Activated naive CD8-positive, alpha-beta T cell (primary cell): ENCODE measurements around the gene KIAA0319L.
"Not testable (repeated sequence)": the region's sequence is repeated elsewhere in the genome, so short reads cannot be mapped to it uniquely, and the experiment has no call there.

Experiments
- H3K27ac Mint-ChIP-seq: one replicate; pipeline ENCODE4 v1.8.0; 2021; ENCODE audit warnings: mixed read lengths
- H3K27me3 Mint-ChIP-seq: one replicate; pipeline ENCODE4 v1.8.0; 2021; ENCODE audit warnings: mixed read lengths
- H3K36me3 Mint-ChIP-seq: one replicate; pipeline ENCODE4 v1.8.0; 2021; ENCODE audit warnings: mixed read lengths
- H3K4me1 Mint-ChIP-seq: one replicate; pipeline ENCODE4 v1.8.0; 2021; ENCODE audit warnings: low read depth, mixed read lengths
- H3K4me3 Mint-ChIP-seq: one replicate; pipeline ENCODE4 v1.8.0; 2021; ENCODE audit warnings: mild to moderate bottlenecking, mixed read lengths
- H3K9me3 Mint-ChIP-seq: one replicate; pipeline ENCODE4 v1.8.0; 2021; ENCODE audit warnings: low read depth, mixed read lengths

KIAA0319L gene

GRCh38 chr1:35475356-35475755, 81.8 kb downstream of the KIAA0319L start:
- Mint-ChIP-seq H3K9me3 (no peaks in the 10 kb centered on the region), H3K27ac (no peak overlapping the region)

GRCh38 chr1:35473216-35473615, 84.0 kb downstream of the KIAA0319L start:
- H3K4me3 Mint-ChIP-seq, H3K27me3 Mint-ChIP-seq, H3K9me3 Mint-ChIP-seq, H3K27ac Mint-ChIP-seq, H3K4me1 Mint-ChIP-seq: not testable (repeated sequence)
- H3K36me3 Mint-ChIP-seq = peaks cover 24% of the 10 kb centered on the region

More at GRCh38 chr1:35475356-35475755, 81.8 kb downstream of the KIAA0319L start:
- H3K36me3 Mint-ChIP-seq = peaks cover 17% of the 10 kb centered on the region
- no peak overlapping the region for H3K4me3 Mint-ChIP-seq
- peaks cover 3% of the 10 kb centered on the region for H3K4me1 Mint-ChIP-seq
- no peaks in the 10 kb centered on the region for H3K27me3 Mint-ChIP-seq

- no peaks in the 10 kb centered on the region for H3K27me3 Mint-ChIP-seq
- H3K4me3 Mint-ChIP-seq = no peak overlapping the region
- peaks cover 28% of the 10 kb centered on the region for H3K36me3 Mint-ChIP-seq
- H3K27ac Mint-ChIP-seq = no peak overlapping the region
- no peaks in the 10 kb centered on the region for H3K9me3 Mint-ChIP-seq
- peaks cover 3% of the 10 kb centered on the region for H3K4me1 Mint-ChIP-seq
Observed at GRCh38 chr1:35470977-35471613, 86.1 kb downstream of the KIAA0319L start.

GRCh38 chr1:35466120-35466519, 91.1 kb downstream of the KIAA0319L start:
- Mint-ChIP-seq H3K27ac (no peak overlapping the region), H3K9me3 (no peaks in the 10 kb centered on the region), H3K27me3 (no peaks in the 10 kb centered on the region), H3K4me3 (no peak overlapping the region), H3K36me3 (peaks cover 54% of the 10 kb centered on the region), H3K4me1 (no peaks in the 10 kb centered on the region)

- not testable (repeated sequence) for H3K4me1 Mint-ChIP-seq, H3K27me3 Mint-ChIP-seq, H3K27ac Mint-ChIP-seq, H3K4me3 Mint-ChIP-seq, H3K9me3 Mint-ChIP-seq
- peaks cover 46% of the 10 kb centered on the region for H3K36me3 Mint-ChIP-seq
Observed at GRCh38 chr1:35463749-35464148, 93.5 kb downstream of the KIAA0319L start.

DNA sequence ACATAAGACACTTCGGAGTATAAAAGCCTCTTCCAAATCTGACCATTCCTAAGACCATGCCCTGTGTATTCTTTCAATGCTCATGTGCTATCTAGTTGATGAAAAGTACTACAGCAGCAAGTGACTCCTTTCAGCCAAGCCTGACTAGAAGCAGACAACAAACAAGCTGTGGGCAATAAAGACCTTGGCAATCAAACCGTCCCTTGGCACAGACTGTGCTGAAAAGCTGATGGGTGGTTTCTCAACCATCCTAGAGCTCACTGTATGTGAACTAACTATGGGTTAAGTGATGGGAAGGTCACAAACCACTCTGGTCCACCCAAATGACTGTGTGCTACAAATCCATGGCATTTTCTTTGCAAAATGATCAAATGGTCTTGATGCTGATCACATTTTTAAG, 94.0 kb downstream of the KIAA0319L start:
- peaks cover 42% of the 10 kb centered on the region for H3K36me3 Mint-ChIP-seq
- no peaks in the 10 kb centered on the region for H3K4me1 Mint-ChIP-seq
- no peak overlapping the region for H3K4me3 Mint-ChIP-seq
- H3K27ac Mint-ChIP-seq = no peak overlapping the region
- H3K9me3 Mint-ChIP-seq = no peaks in the 10 kb centered on the region
- H3K27me3 Mint-ChIP-seq = no peaks in the 10 kb centered on the region

GRCh38 chr1:35461966-35462651, 95.1 kb downstream of the KIAA0319L start:
- Mint-ChIP-seq H3K27me3 (no peaks in the 10 kb centered on the region), H3K4me3 (no peak overlapping the region), H3K27ac (no peak overlapping the region), H3K4me1 (no peaks in the 10 kb centered on the region), H3K36me3 (peaks cover 37% of the 10 kb centered on the region), H3K9me3 (no peaks in the 10 kb centered on the region)

DNA sequence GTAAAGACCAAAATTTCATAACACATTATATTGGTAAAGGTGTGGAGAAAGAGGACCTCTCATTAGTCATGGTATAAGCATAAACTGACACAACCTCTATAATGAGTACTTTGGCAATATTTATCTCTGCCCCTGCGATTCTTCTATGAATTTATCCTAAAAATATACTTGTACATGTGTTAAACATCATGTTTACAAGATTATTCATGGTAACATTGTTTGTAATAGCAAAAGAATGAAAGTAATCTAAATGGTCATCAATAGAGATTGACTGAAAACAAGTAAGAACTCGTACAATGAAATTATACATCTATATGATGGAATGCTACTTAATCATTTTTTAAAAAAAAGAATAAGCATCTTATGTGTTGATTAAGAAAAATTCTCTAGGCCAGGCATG, 96.4 kb downstream of the KIAA0319L start:
- Mint-ChIP-seq H3K4me3 (no peak overlapping the region), H3K27ac (no peak overlapping the region), H3K9me3 (no peaks in the 10 kb centered on the region), H3K36me3 (peaks cover 30% of the 10 kb centered on the region), H3K4me1 (no peaks in the 10 kb centered on the region), H3K27me3 (no peaks in the 10 kb centered on the region)

GRCh38 chr1:35454616-35455015, 102.6 kb downstream of the KIAA0319L start:
- Mint-ChIP-seq H3K4me1 (peaks cover 26% of the 10 kb centered on the region), H3K27me3 (no peaks in the 10 kb centered on the region), H3K36me3 (peaks cover 2% of the 10 kb centered on the region), H3K4me3 (no peak overlapping the region), H3K27ac (peak overlapping the region; percentile 50), H3K9me3 (no peaks in the 10 kb centered on the region)

DNA sequence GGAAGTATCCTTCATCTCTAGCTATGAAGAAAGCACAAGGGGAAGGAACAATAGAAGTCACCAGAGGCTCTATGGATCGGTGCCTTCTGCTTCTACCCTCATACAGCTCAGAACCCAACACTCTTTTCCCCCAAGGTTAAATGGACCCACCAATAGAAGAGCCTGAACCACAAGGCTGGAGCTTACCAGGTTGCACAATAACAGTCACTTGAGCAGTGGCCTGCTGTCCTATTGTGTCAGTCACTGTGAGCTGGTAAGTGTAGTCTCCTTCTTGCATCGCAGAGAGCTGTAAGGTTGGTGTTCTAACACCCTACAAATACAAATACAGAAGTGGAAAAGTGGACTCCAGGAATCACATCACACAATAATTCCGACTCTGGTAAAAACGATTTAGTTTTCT, 103.0 kb downstream of the KIAA0319L start:
- no peak overlapping the region for H3K27ac Mint-ChIP-seq
- no peaks in the 10 kb centered on the region for H3K9me3 Mint-ChIP-seq
- H3K36me3 Mint-ChIP-seq = peaks cover 5% of the 10 kb centered on the region
- H3K4me3 Mint-ChIP-seq = no peak overlapping the region
- H3K4me1 Mint-ChIP-seq = peaks cover 26% of the 10 kb centered on the region
- H3K27me3 Mint-ChIP-seq = no peaks in the 10 kb centered on the region

DNA sequence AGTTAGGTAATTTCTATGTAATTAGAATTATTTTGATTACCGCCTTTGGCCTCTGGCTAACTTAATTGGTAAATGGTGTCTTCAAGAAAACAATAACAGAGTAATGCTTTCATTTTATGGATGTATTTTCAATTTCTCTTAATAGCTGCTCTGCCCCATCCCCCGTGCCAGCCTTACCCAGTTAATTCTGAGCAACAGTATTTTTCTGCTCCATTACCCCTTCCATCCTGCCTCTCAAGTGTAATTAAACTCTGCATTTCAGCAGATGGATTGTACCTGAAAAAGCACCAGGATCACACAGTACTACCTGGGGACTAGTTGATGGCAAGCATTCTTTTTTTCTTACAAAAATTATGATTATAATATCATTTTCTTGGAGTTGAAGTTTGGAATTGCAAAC, 104.2 kb downstream of the KIAA0319L start:
- Mint-ChIP-seq H3K27ac (no peak overlapping the region), H3K36me3 (peaks cover 8% of the 10 kb centered on the region), H3K4me3 (no peak overlapping the region)

DNA sequence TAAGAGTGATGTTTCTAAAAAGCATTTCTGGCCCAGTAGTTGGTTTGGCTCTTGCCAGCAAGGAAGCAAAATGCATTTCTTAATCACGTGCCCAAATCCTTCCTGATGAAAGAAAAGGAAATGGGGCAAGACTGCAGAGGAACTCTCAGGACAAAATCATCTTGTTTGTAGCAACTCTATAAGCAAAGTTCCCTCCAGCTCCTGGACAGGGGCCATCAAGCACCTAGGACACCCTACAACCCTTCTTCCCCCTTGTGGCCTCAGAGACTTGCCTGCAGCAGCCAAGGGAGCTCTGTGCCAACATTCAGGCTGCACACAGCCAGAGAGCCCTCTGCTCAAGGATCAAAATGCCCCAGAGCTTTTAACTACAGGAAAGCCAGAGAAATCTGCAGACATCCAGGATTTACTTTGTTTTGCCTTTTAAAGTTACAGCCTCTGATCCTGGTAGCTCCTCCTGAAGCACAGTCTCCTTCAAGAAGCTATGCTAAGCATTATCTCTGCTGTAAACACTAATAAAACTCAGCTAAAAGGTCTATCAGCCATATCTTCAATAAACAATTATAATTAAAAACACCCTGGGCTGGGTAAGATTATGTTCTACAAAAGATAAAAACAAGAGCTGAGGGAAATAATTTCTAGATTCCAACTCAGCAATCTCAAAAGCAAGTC, 105.0 kb downstream of the KIAA0319L start:
- Mint-ChIP-seq H3K4me3 (no peak overlapping the region), H3K4me1 (peaks cover 26% of the 10 kb centered on the region), H3K9me3 (no peaks in the 10 kb centered on the region), H3K27me3 (no peaks in the 10 kb centered on the region), H3K27ac (peak overlapping the region; percentile 85), H3K36me3 (peaks cover 11% of the 10 kb centered on the region)

More for the DNA sequence above, 104.2 kb downstream of the KIAA0319L start:
- peaks cover 26% of the 10 kb centered on the region for H3K4me1 Mint-ChIP-seq
- H3K27me3 Mint-ChIP-seq = no peaks in the 10 kb centered on the region
- no peaks in the 10 kb centered on the region for H3K9me3 Mint-ChIP-seq

GRCh38 chr1:35451125-35451528, 106.1 kb downstream of the KIAA0319L start:
- H3K27ac Mint-ChIP-seq = peak overlapping the region; percentile 78
- peaks cover 26% of the 10 kb centered on the region for H3K4me1 Mint-ChIP-seq
- H3K36me3 Mint-ChIP-seq = peaks cover 11% of the 10 kb centered on the region
- peak overlapping the region; percentile 11 for H3K4me3 Mint-ChIP-seq
- H3K27me3 Mint-ChIP-seq = no peaks in the 10 kb centered on the region
- H3K9me3 Mint-ChIP-seq = no peaks in the 10 kb centered on the region

DNA sequence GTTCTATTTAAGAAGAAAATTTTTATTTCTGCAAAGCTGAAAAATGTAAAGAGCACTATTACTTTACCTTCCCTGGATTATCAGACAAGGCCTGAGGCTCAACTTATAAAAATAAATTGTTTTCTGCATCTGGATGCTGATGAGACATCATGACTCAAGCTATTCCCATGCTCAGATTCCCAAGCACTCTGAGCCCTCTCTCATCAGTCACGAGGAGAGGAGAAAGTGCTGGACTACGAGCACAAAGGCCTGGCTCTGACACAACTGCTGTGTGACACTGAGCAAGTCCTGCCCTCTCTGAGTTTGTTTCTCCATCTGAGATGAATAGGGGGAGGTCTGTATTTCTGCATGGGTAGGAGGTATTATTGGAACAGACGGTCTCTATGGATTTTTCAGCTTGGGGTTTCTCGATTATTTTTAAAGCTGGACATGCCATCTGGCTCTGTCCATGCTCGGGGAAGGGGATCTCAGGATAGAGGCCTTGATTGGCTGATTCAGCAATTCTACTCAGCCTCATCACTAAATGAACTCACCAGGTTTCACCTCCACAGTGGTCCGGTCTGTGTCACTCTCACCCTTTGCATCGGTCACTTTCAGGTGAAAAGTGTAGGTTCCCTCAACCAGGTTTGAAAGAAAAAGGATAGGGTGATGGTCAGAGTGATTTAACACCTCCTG, 107.7 kb downstream of the KIAA0319L start:
- H3K27ac Mint-ChIP-seq = no peak overlapping the region
- no peaks in the 10 kb centered on the region for H3K27me3 Mint-ChIP-seq
- H3K36me3 Mint-ChIP-seq = peaks cover 11% of the 10 kb centered on the region
- H3K4me1 Mint-ChIP-seq = peaks cover 26% of the 10 kb centered on the region
- no peak overlapping the region for H3K4me3 Mint-ChIP-seq
- H3K9me3 Mint-ChIP-seq = no peaks in the 10 kb centered on the region

DNA sequence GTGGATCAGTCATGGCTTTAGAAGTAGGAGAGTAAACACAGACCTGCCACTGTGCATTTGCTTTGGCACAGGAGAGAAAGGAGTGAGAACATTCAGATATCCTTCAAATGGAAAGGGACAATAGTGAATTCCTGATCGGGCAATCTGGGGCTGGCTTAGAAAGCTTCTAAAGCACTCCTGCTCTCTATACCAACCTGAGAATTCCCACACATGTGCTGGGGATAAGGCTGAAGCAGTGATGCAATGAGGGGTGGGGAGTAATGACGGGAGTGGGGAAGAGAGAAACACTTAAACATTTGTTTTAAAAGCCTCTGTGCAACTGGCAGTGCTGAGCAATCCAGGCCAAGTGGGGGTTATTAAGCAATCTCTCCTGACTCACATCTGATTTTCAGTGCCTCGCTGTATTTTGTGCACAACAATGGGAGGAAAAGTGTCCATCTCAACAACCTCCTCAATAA, 108.8 kb downstream of the KIAA0319L start:
- no peaks in the 10 kb centered on the region for H3K27me3 Mint-ChIP-seq
- peaks cover 35% of the 10 kb centered on the region for H3K4me1 Mint-ChIP-seq
- peaks cover 11% of the 10 kb centered on the region for H3K36me3 Mint-ChIP-seq
- H3K27ac Mint-ChIP-seq = no peak overlapping the region
- no peaks in the 10 kb centered on the region for H3K9me3 Mint-ChIP-seq
- H3K4me3 Mint-ChIP-seq = no peak overlapping the region
